Measurements from ENCODE around the gene ITGAV. TPM values are rescaled to one million over a fixed set of nuclear protein-coding genes. Genes with fewer than 3 reads are reported as not detected.

Gene ITGAV
- total RNA-seq, 4 donors from 2014 or later: 98.4 to 117 (median 105) TPM

DNA sequence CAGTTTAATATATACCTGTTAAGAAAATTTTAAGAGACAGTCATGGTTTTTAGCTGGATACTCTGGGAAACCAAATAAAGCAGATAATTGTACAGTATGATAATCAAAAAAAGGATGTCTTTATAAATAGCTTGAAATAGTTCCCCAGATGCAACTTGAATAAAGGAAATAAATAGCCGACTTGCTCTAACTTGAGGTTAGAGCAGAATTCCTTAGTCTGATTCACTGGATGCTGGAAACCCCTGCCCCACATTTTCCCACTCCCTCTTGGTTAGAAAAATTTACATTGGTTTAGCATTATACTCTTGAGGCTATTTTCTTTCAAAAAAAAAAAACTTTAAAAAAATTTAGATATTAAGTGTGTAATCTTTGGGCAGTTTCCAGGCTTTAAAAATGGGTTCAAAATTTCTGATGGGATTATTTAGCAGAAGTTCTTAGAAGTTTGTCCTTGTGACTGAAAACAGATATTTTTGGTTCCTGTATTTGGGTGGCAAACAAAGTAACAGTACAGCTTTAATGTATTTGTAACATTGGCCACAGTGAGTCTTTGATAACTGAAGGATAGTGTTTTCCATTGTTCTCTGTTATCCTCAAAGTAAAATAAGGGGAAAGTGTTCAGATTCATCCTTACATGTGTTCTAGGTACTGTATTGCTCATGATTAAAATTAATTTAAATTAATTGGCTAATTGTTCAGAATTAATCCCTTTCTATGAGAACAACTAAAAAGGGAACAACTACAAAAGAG lies 39.6 kb downstream of the ITGAV start:
- no peak overlapping the region for H3K4me3 ChIP-seq
- TF ChIP-seq EP300 (IDR thresholded peaks at IDR 0.05) (no peak), POLR2AphosphoS5 (IDR thresholded peaks at IDR 0.05) (no peak), POLR2A (IDR thresholded peaks at IDR 0.05; ENCODE audit: low read depth) (no peak)
- TF ChIP-seq, protein P1, sequence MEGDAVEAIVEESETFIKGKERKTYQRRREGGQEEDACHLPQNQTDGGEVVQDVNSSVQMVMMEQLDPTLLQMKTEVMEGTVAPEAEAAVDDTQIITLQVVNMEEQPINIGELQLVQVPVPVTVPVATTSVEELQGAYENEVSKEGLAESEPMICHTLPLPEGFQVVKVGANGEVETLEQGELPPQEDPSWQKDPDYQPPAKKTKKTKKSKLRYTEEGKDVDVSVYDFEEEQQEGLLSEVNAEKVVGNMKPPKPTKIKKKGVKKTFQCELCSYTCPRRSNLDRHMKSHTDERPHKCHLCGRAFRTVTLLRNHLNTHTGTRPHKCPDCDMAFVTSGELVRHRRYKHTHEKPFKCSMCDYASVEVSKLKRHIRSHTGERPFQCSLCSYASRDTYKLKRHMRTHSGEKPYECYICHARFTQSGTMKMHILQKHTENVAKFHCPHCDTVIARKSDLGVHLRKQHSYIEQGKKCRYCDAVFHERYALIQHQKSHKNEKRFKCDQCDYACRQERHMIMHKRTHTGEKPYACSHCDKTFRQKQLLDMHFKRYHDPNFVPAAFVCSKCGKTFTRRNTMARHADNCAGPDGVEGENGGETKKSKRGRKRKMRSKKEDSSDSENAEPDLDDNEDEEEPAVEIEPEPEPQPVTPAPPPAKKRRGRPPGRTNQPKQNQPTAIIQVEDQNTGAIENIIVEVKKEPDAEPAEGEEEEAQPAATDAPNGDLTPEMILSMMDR (IDR thresholded peaks at IDR 0.05): no peak
- peaks cover under 1 to 14% (median 8%) of the 10 kb centered on the region in 4 donors for H3K36me3 ChIP-seq
- no peak overlapping the region for H3K27ac ChIP-seq (replicated peaks in 1 of 4)
- intact Hi-C loops (cut with DNase I): no loop called here
- no peak for DNase-seq (ENCODE audit: extremely low spot score)
- no peaks in the 10 kb centered on the region for H3K4me1 ChIP-seq
- H3K27me3 ChIP-seq: no peaks in the 10 kb centered on the region
- 82% methylated on average over 1 of the region's 1 CpG for WGBS
- no peaks in the 10 kb centered on the region for H3K9me3 ChIP-seq

DNA sequence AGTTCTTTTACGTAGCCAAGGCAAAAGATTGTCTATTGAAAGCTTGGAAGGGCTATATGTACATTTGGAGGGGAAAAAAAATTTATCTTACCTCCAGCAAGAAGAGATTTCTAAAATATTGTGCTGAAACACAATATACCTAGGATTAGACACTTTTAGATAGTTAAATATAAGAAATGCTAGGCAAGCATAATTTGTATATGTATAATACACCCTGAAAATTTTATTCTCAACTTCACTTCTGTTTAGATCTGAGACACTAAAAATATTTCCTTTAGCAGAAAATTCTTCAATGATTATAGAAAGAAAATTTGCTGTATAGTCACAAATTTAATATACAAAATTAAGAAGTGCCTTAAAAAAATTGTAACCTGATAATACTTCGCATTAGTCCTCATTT lies 42.6 kb downstream of the ITGAV start:
- peaks cover 0 to 15% (median 6%) of the 10 kb centered on the region in 4 donors for H3K36me3 ChIP-seq
- H3K9me3 ChIP-seq: no peaks in the 10 kb centered on the region
- H3K4me1 ChIP-seq: no peaks in the 10 kb centered on the region
- no peak for DNase-seq (ENCODE audit: extremely low spot score)
- H3K4me3 ChIP-seq: no peak overlapping the region
- H3K27ac ChIP-seq (replicated peaks in 1 of 4): no peak overlapping the region
- H3K27me3 ChIP-seq: no peaks in the 10 kb centered on the region
- 94% methylated on average over 2 of the region's 2 CpGs for WGBS
- intact Hi-C loops (cut with DNase I): no loop called here
- TF ChIP-seq POLR2AphosphoS5 (IDR thresholded peaks at IDR 0.05) (no peak), EP300 (IDR thresholded peaks at IDR 0.05) (no peak), POLR2A (IDR thresholded peaks at IDR 0.05; ENCODE audit: low read depth) (no peak)
- TF ChIP-seq, protein P1 (IDR thresholded peaks at IDR 0.05): no peak

DNA sequence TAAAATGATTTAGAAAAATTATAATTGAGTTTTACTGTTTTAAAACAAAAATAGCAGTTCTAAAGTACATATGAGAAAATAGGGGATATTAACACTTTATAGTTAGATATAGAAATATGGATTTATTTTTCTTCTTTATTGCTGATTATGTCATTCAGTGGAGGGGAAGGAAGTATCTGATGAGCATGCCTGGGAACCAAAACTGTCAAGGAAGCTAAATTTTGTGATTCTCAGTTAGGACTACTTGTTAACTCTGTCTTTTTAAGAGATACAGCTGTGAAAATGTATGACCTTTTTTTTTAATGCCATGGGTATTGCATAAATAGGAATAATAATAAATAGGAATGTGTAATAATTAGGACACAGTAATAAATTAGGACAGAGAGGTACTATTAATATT lies 44.8 kb downstream of the ITGAV start:
- no peaks in the 10 kb centered on the region for H3K27me3 ChIP-seq
- no peak overlapping the region for H3K4me3 ChIP-seq
- intact Hi-C loops (cut with DNase I): no loop called here
- H3K27ac ChIP-seq (replicated peaks in 1 of 4): no peak overlapping the region
- TF ChIP-seq, protein P1 (IDR thresholded peaks at IDR 0.05): no peak
- TF ChIP-seq POLR2AphosphoS5 (IDR thresholded peaks at IDR 0.05) (no peak), POLR2A (IDR thresholded peaks at IDR 0.05; ENCODE audit: low read depth) (no peak), EP300 (IDR thresholded peaks at IDR 0.05) (no peak)
- peaks cover 4 to 36% (median 20%) of the 10 kb centered on the region in 4 donors for H3K36me3 ChIP-seq
- no peak for DNase-seq (ENCODE audit: extremely low spot score)
- no peaks in the 10 kb centered on the region for H3K4me1 ChIP-seq
- H3K9me3 ChIP-seq: no peaks in the 10 kb centered on the region

DNA sequence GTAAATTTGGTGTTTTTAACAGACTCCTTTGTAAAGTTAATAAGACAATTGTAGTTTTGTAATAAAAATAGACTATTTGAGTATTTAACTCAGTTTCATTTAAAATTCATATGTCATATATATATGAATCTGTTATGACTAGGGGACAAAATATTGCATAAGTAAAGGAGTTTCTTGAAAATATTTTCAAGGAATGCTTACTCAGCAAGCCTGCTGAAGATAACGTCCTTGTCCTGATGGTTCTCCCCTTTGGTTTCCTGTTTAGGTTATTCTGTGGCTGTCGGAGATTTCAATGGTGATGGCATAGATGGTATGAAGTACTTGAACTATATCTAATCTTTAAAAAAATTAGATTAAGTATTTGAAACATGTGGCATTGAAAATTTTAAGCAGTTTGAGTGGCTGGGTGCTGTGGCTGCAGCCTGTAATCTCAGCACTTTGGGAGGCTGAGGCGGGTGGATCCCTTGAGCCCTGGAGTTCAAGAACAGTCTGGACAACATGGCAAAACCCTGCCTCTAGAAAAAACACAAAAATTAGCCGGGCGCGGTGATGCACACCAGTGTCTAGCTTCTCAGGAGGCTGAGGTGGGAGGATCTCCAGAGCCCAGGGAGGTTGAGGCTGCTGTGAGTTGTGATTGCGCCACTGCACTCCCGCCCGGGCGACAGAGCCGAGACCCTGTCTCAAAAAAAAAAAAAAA lies 47.1 kb downstream of the ITGAV start:
- no peak for DNase-seq (ENCODE audit: extremely low spot score)
- Histone ChIP-seq H3K9me3 (no peaks in the 10 kb centered on the region), H3K27me3 (no peaks in the 10 kb centered on the region), H3K4me1 (peaks cover 0 to 3% (median under 1%) of the 10 kb centered on the region in 4 donors), H3K36me3 (peaks cover 7 to 55% (median 31%) of the 10 kb centered on the region in 4 donors), H3K27ac (replicated peaks in 1 of 4) (no peak overlapping the region), H3K4me3 (no peak overlapping the region)
- TF ChIP-seq POLR2AphosphoS5 (IDR thresholded peaks at IDR 0.05) (no peak), EP300 (IDR thresholded peaks at IDR 0.05) (no peak), POLR2A (IDR thresholded peaks at IDR 0.05; ENCODE audit: low read depth) (no peak)
- TF ChIP-seq, protein P1 (IDR thresholded peaks at IDR 0.05): no peak
- 86% methylated on average over 11 of the region's 11 CpGs for WGBS
- intact Hi-C loops (cut with DNase I): no loop called here

Data from esophagus muscularis mucosa (tissue), 4 donors.